ENCODE measurements around the gene CNTNAP5. TPM values are rescaled to one million over a fixed set of nuclear protein-coding genes. Genes with fewer than 3 reads are reported as not detected.

The CNTNAP5 gene
- total and polyA plus RNA-seq, 2 of the 4 experiments (the other 2 are of a cell fraction), result not detected

DNA sequence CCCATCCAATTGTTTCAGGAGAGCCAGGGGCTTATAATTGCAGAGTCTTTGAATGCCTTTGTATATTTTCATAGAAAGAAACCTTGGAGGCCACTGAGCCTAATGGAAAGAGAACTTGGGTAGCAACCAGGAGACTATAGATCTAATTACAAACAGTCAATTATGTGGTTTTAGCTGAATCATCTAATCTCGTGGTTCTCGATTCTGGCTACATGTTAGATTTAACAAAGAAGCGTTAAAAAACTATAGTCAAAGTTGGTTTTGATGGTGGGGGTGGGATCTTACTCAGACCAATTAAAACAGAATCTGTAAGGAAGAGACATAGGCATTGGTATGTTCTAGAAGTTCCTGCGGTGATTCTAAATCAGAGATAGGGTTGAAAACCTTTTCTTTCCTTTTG lies 344.1 kb downstream of the CNTNAP5 start:
- Histone ChIP-seq H3K14ac (replicated peaks; ENCODE audit: low read depth, low read length) (no peak overlapping the region), H3K4ac (ENCODE audit: low read depth, low read length) (no peak overlapping the region), H2AK9ac (replicated peaks; ENCODE audit: low read depth, low read length, poor library complexity) (no peak overlapping the region), H3K4me1 (ENCODE audit: control insufficient read depth, insufficient read depth, low read length) (no peaks in the 10 kb centered on the region), H3K9me3 (ENCODE audit: control insufficient read depth, insufficient read depth, low read length) (peaks cover 9% of the 10 kb centered on the region), H2BK15ac (ENCODE audit: low read depth, low read length) (no peak overlapping the region), H2AK5ac (ENCODE audit: low read depth, low read length) (no peak overlapping the region), H3K9me1 (ENCODE audit: insufficient read depth, low read length) (no peaks in the 10 kb centered on the region), H3K9ac (ENCODE audit: low read depth, low read length) (no peak overlapping the region), H4K8ac (ENCODE audit: low read depth in 2 of 2, low read length in 2 of 2) (no peak overlapping the region), H3K18ac (ENCODE audit: low read depth, low read length) (no peak overlapping the region), H3K27me3 (ENCODE audit: control insufficient read depth, insufficient read depth, low read length) (no peaks in the 10 kb centered on the region), H3K79me1 (ENCODE audit: low read depth in 1 of 2, low read length in 2 of 2) (no peaks in the 10 kb centered on the region), H3K36me3 (ENCODE audit: control insufficient read depth, insufficient read depth, low read length) (no peaks in the 10 kb centered on the region), H3K4me3 (ENCODE audit: insufficient read depth, low read depth, low read length) (no peak overlapping the region), H3K56ac (ENCODE audit: extremely low read depth, insufficient read depth, low read length) (no peak overlapping the region), H3K23ac (ENCODE audit: low read depth, low read length) (no peak overlapping the region), H2BK120ac (ENCODE audit: low read depth, low read length) (no peak overlapping the region), H3K27ac (ENCODE audit: insufficient read depth, low read length) (no peak overlapping the region), H4K5ac (ENCODE audit: low read depth, low read length) (no peak overlapping the region), H2BK20ac (ENCODE audit: low read depth, low read length) (no peak overlapping the region), H3K4me2 (ENCODE audit: low read depth, low read length) (no peak overlapping the region), H4K91ac (ENCODE audit: insufficient read depth, low read depth, low read length) (no peak overlapping the region), H2AFZ (replicated peaks; ENCODE audit: low read length, poor library complexity) (no peak overlapping the region), H4K20me1 (ENCODE audit: insufficient read depth, low read length) (no peaks in the 10 kb centered on the region), H2BK5ac (ENCODE audit: low read depth, low read length, poor library complexity, severe bottlenecking) (no peak overlapping the region)
- no TSS peak for BruUV-seq (replicated peaks)
- DNase-seq (no peak), ATAC-seq (ENCODE audit: low read depth) (no peak)
- intact Hi-C loops (cut with micrococcal nuclease), result no loop called here
- TF ChIP-seq SMC3 (IDR thresholded peaks at IDR 0.05; ENCODE audit: low read depth, low read length) (no peak), POLR2A (IDR thresholded peaks at IDR 0.05; ENCODE audit: low read depth, low read length) (no peak), CTCF (conservative IDR thresholded peaks at IDR 0.05; ENCODE audit: low read depth, low read length) (no peak), MAFK (IDR thresholded peaks at IDR 0.05; ENCODE audit: low read depth, low read length) (no peak), RAD21 (IDR thresholded peaks at IDR 0.05; ENCODE audit: low read length) (no peak)
- POLR2A ChIA-PET (ENCODE audit: unreplicated experiment), result no interaction called here
- CTCF ChIA-PET, result interaction anchor here (0.6 kb wide), 1 partner anchor 900 kb away, joined by 3 read pairs; no protein-coding TSS in a partner anchor
- no CpG with 5 or more reads among the region's 4 CpGs for WGBS, 2 experiments (ENCODE audit: extremely low coverage in 2 of 2, insufficient read length in 1 of 2)
- in situ Hi-C loops (cut with MboI; ENCODE audit: low sequenced_read_pairs), result no loop called here
- dilution Hi-C loops (cut with HindIII; ENCODE audit: low sequenced_read_pairs, unreplicated experiment), result no loop called here

Measured in IMR-90 (cell line).